AG04450 (cell line): ENCODE data around the gene TTC38. TPM values are rescaled to one million over a fixed set of nuclear protein-coding genes. Genes with fewer than 3 reads are reported as not detected.
"Not testable (repeated sequence)": the region's sequence is repeated elsewhere in the genome, so short reads cannot be mapped to it uniquely, and the experiment has no call there.

Source experiments
- CTCF ChIA-PET: fragments of 300-600, 350-600 bp; formaldehyde crosslinking; extraction: SDS; loops from one replicate; lab custom pipeline; 2022; ENCODE audit warnings: antibody characterized with exemption, inconsistent platforms; lab: Charles Lee
- POLR2A ChIA-PET: fragments of 350-600 bp; formaldehyde crosslinking; extraction: SDS; loops from one replicate; lab custom pipeline; 2021; ENCODE audit warnings: antibody characterized with exemption, inconsistent platforms; lab: Yijun Ruan, JAX
- DNase-seq: peaks from one replicate; pipeline ENCODE4 v3.0.0-alpha.2; 2011; ENCODE audit warnings: low read depth, low spot score
- H3K27ac ChIP-seq: one replicate; pipeline ENCODE4 v1.5.1; 2012; ENCODE audit warnings: low read depth, low read length, control low read depth
- H3K27me3 ChIP-seq: one replicate; pipeline ENCODE4 v1.6.0; 2012; ENCODE audit warnings: low read length; ENCODE audit not compliant: control insufficient read depth, insufficient read depth
- H3K4me3 ChIP-seq: 2 replicates; pipeline ENCODE4 v1.5.1; 2011; ENCODE audit warnings: mild to moderate bottlenecking, low read depth, low read length, control low read depth
- H3K9me3 ChIP-seq: 2 replicates; pipeline ENCODE4 v1.5.1; 2012; ENCODE audit warnings: low read length; ENCODE audit not compliant: control insufficient read depth, insufficient read depth
- CTCF ChIP-seq: IDR thresholded peaks from 2 replicates; pipeline ENCODE4 v1.5.1; 2011; ENCODE audit warnings: low read depth, low read length, control low read depth, inconsistent platforms
- polyA plus RNA-seq: library from polyadenylated mRNA; depleted of rRNA; stranded (reverse); fragments of >200 nt; gene quantifications from 2 replicates; pipeline ENCODE4 v1.2.3, GENCODE V29; 2011

The TTC38 gene
- polyA plus RNA-seq, 1 experiment = 23.7 TPM

GRCh38 chr22:46303347-46303965, 35.6 kb downstream of the TTC38 start:
- peak overlapping the region; percentile 39 for H3K27ac ChIP-seq
- DNase-seq = no peak
- POLR2A ChIA-PET = no interaction called here
- no peak for TF ChIP-seq CTCF
- no peak overlapping the region for H3K4me3 ChIP-seq
- CTCF ChIA-PET = interaction anchor here (1.2 to 1.7 kb wide), 2 partner anchors 309 kb away, joined by 7 to 10 read pairs; no protein-coding TSS in a partner anchor
- no peaks in the 10 kb centered on the region for H3K27me3 ChIP-seq
- no peaks in the 10 kb centered on the region for H3K9me3 ChIP-seq

- Histone ChIP-seq H3K27me3 (no peaks in the 10 kb centered on the region), H3K27ac (no peak overlapping the region), H3K4me3 (no peak overlapping the region), H3K9me3 (no peaks in the 10 kb centered on the region)
- ChIA-PET CTCF (interaction anchor here (2.7 kb wide), 1 partner anchor 187 kb away, joined by 12 read pairs; no protein-coding TSS in a partner anchor), POLR2A (no interaction called here)
- no peak for DNase-seq
- TF ChIP-seq CTCF = no peak
Measured at GRCh38 chr22:46308283-46308988, 40.6 kb downstream of the TTC38 start.

- TF ChIP-seq CTCF = no peak
- ChIA-PET POLR2A (no interaction called here), CTCF (no interaction called here)
- DNase-seq = no peak
- Histone ChIP-seq H3K27me3 (no peaks in the 10 kb centered on the region), H3K4me3 (no peak overlapping the region), H3K9me3 (no peaks in the 10 kb centered on the region), H3K27ac (no peak overlapping the region)
Measured at GRCh38 chr22:46309526-46310085, 41.8 kb downstream of the TTC38 start.

GRCh38 chr22:46312056-46312455, 44.2 kb downstream of the TTC38 start:
- CTCF ChIA-PET = interaction anchor here (0.7 to 7.6 kb wide), 6 partner anchors 190 to 317 kb away, joined by 3 to 78 read pairs (median 8); no protein-coding TSS in a partner anchor
- no peak for TF ChIP-seq CTCF
- Histone ChIP-seq H3K4me3 (no peak overlapping the region), H3K27me3 (no peaks in the 10 kb centered on the region), H3K9me3 (no peaks in the 10 kb centered on the region), H3K27ac (no peak overlapping the region)
- POLR2A ChIA-PET = no interaction called here
- DNase-seq = no peak

- not testable (repeated sequence) for DNase-seq, H3K9me3 ChIP-seq, H3K27ac ChIP-seq, H3K4me3 ChIP-seq, H3K27me3 ChIP-seq
- ChIA-PET CTCF (interaction anchor here (0.7 to 7.6 kb wide), 4 partner anchors 10 to 318 kb away, joined by 4 to 78 read pairs (median 26); no protein-coding TSS in a partner anchor), POLR2A (interaction anchor here (0.7 kb wide), 1 partner anchor 317 kb away, joined by 8 read pairs; no protein-coding TSS in a partner anchor)
Measured at GRCh38 chr22:46312848-46313247, 45.0 kb downstream of the TTC38 start.
